Caco-2 (cell line): ENCODE results near the gene NEDD4L. TPM values are rescaled to one million over a fixed set of nuclear protein-coding genes. Genes with fewer than 3 reads are reported as not detected.

ENCODE experiments used
- BruUV-seq: library from RNA; stranded (reverse); fragments of 400-500 nt; replicated peaks from 2 replicates; lab custom pipeline; 2021; lab: Mats Ljungman, UMichigan
- CTCF ChIA-PET: fragments of 300-600 bp; sonication (Branson Sonifier 250); formaldehyde crosslinking; loops from one replicate; lab custom pipeline; 2022; ENCODE audit warnings: antibody characterized with exemption; lab: Charles Lee
- POLR2A ChIA-PET: fragments of 300-600 bp; sonication (Branson Sonifier 250); formaldehyde crosslinking; loops from one replicate; lab custom pipeline; 2022; ENCODE audit warnings: antibody characterized with exemption; lab: Charles Lee
- DNase-seq, 2 experiments: peaks; one replicate each; pipeline versions ENCODE4 v3.0.0 to v3.0.0-alpha.2; 2020 to 2022
- H3K27me3 ChIP-seq: replicated peaks from 2 replicates; pipeline ENCODE4 v1.6.0; 2011; ENCODE audit warnings: low read length; ENCODE audit not compliant: control insufficient read depth, insufficient read depth
- H3K36me3 ChIP-seq: 2 replicates; pipeline ENCODE4 v1.5.1; 2011; ENCODE audit warnings: low read length; ENCODE audit not compliant: control insufficient read depth, insufficient read depth
- H3K4me1 ChIP-seq: fragments of 250-450 bp; sonication (Bioruptor Pico); 2 replicates; pipeline ENCODE4 v1.5.1; 2020; ENCODE audit warnings: mild to moderate bottlenecking
- H3K4me3 ChIP-seq: 2 replicates; pipeline ENCODE4 v1.5.1; 2011; ENCODE audit warnings: low read depth, mild to moderate bottlenecking, control low read depth, low read length
- H3K9me3 ChIP-seq: fragments of 250-450 bp; sonication (Bioruptor Pico); 2 replicates; pipeline ENCODE4 v1.5.1; 2020; ENCODE audit warnings: mild to moderate bottlenecking, moderate library complexity
- H3K27ac Mint-ChIP-seq: one replicate; pipeline ENCODE4 v1.8.0; 2022; ENCODE audit warnings: mixed read lengths; ENCODE audit not compliant: unreplicated experiment
- H3K27me3 Mint-ChIP-seq: one replicate; pipeline ENCODE4 v1.8.0; 2022; ENCODE audit warnings: mixed read lengths; ENCODE audit not compliant: insufficient read depth, unreplicated experiment
- H3K36me3 Mint-ChIP-seq: one replicate; pipeline ENCODE4 v1.8.0; 2022; ENCODE audit warnings: mild to moderate bottlenecking, mixed read lengths; ENCODE audit not compliant: insufficient read depth, unreplicated experiment
- H3K4me1 Mint-ChIP-seq: one replicate; pipeline ENCODE4 v1.8.0; 2022; ENCODE audit warnings: low read depth, mixed read lengths; ENCODE audit not compliant: unreplicated experiment
- H3K4me3 Mint-ChIP-seq: one replicate; pipeline ENCODE4 v1.8.0; 2022; ENCODE audit warnings: mild to moderate bottlenecking, moderate library complexity, mixed read lengths; ENCODE audit not compliant: unreplicated experiment
- H3K9me3 Mint-ChIP-seq: one replicate; pipeline ENCODE4 v1.8.0; 2022; ENCODE audit warnings: mixed read lengths; ENCODE audit not compliant: unreplicated experiment
- intact Hi-C: fragments of 100-400 bp; cut with micrococcal nuclease; formaldehyde crosslinking; loops from one replicate; pipeline ENCODE4 v1.10.0; 2022; ENCODE audit not compliant: unreplicated experiment
- total RNA-seq: library from RNA; stranded (reverse); gene quantifications from 2 replicates; pipeline ENCODE4 v1.2.3, GENCODE V29; 2022
- TF ChIP-seq, protein P1 (sequence below), 2 experiments: fragments of 200-600 bp in 1 of 2; IDR thresholded peaks; 1 replicate in 1 of 2; 2 replicates in 1 of 2; pipeline versions ENCODE4 v1.5.1 to v1.8.0; 2011 to 2022; ENCODE audit warnings: antibody characterized with exemption in 1 of 2, control low read depth in 1 of 2, inconsistent platforms in 1 of 2, low read depth in 1 of 2, low read length in 1 of 2, mild to moderate bottlenecking in 1 of 2, moderate library complexity in 1 of 2; ENCODE audit not compliant: insufficient read depth in 1 of 2, severe bottlenecking in 1 of 2, unreplicated experiment in 1 of 2

NEDD4L gene
- total RNA-seq, 1 experiment from 2014 or later, result 85.4 TPM

DNA sequence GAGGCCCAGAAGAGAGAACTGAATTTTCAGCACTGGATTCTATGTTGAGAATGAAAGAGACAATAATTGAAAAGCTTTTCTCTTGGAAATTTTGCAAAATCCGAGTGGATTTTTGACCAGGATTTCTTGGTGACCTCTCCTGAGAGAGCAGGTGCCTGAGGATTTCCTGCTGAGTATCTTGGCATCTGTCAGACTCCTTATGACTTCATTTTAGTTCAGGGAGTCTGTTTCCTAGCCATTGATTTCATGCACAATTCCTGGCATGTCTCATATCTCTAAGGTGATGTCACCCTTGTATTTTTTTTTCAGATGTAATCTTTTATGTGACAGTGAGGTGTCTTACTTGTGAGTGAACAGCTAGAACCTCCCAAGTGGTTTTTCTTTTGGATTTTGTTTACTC is 195.9 kb downstream of the NEDD4L start:
- ChIA-PET CTCF (interaction anchor here (1.2 kb wide), 1 partner anchor 82 kb away, joined by 3 read pairs; no protein-coding TSS in a partner anchor), POLR2A (no interaction called here)
- Histone ChIP-seq H3K9me3 (no peaks in the 10 kb centered on the region), H3K36me3 (no peaks in the 10 kb centered on the region), H3K4me1 (peaks cover 17% of the 10 kb centered on the region; the same call in 1 of the 2 replicates), H3K4me3 (no peak overlapping the region), H3K27me3 (no peaks in the 10 kb centered on the region)
- no peak overlapping the region for H3K27ac Mint-ChIP-seq
- H3K4me3 Mint-ChIP-seq, result no peak overlapping the region
- H3K27me3 Mint-ChIP-seq, result no peaks in the 10 kb centered on the region
- peaks cover 4% of the 10 kb centered on the region for H3K4me1 Mint-ChIP-seq
- TF ChIP-seq, protein P1, sequence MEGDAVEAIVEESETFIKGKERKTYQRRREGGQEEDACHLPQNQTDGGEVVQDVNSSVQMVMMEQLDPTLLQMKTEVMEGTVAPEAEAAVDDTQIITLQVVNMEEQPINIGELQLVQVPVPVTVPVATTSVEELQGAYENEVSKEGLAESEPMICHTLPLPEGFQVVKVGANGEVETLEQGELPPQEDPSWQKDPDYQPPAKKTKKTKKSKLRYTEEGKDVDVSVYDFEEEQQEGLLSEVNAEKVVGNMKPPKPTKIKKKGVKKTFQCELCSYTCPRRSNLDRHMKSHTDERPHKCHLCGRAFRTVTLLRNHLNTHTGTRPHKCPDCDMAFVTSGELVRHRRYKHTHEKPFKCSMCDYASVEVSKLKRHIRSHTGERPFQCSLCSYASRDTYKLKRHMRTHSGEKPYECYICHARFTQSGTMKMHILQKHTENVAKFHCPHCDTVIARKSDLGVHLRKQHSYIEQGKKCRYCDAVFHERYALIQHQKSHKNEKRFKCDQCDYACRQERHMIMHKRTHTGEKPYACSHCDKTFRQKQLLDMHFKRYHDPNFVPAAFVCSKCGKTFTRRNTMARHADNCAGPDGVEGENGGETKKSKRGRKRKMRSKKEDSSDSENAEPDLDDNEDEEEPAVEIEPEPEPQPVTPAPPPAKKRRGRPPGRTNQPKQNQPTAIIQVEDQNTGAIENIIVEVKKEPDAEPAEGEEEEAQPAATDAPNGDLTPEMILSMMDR (IDR thresholded peaks at IDR 0.05; ENCODE audit: insufficient read depth in 1 of 2, low read depth in 1 of 2, low read length in 1 of 2, severe bottlenecking in 1 of 2, unreplicated experiment in 1 of 2), result no peak
- no peaks in the 10 kb centered on the region for H3K9me3 Mint-ChIP-seq
- no TSS peak for BruUV-seq
- intact Hi-C loops, result no loop called here
- no peak for DNase-seq
- H3K36me3 Mint-ChIP-seq, result peaks cover 7% of the 10 kb centered on the region

DNA sequence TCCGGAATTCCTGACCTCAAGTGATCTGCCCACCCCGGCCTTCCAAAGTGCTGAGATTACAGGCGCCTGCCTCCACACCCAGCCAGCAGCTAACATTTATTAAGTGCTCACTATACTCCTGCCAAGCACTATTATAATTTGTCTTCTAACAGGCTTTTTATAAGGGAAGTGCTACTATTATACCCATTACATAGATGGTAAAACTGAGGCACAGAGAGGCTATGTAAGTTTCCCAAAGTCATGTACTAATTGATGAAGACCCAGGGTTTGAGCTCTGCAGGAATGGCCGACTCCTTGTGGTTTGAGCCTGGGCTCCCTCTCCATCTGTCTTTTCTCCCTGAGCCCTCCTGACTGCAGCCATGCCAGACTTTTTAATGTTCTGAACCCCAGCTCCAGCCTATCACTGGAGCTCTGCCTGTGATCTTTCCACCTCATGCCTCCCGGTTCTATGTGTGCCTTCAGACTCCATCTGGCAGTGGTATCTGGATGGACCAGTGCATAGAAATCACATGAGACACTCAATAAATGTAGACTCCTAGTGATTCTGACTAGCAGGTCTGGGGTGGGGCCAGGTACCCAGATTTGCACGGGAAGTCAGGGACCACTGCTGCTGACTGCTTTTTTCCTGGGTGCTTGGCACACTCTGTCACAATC is 197.1 kb downstream of the NEDD4L start:
- intact Hi-C loops, result no loop called here
- Histone ChIP-seq H3K27me3 (no peaks in the 10 kb centered on the region), H3K4me1 (0 out of 2 replicates have a peak, but pooled peaks cover 10% of the 10 kb centered on the region), H3K36me3 (no peaks in the 10 kb centered on the region), H3K9me3 (no peaks in the 10 kb centered on the region), H3K4me3 (no peak overlapping the region)
- Mint-ChIP-seq H3K4me1 (no peaks in the 10 kb centered on the region), H3K36me3 (peaks cover 4% of the 10 kb centered on the region), H3K27me3 (no peaks in the 10 kb centered on the region), H3K4me3 (no peak overlapping the region), H3K9me3 (no peaks in the 10 kb centered on the region), H3K27ac (no peak overlapping the region)
- POLR2A ChIA-PET, result no interaction called here
- TF ChIP-seq, protein P1 (IDR thresholded peaks at IDR 0.05; ENCODE audit: insufficient read depth in 1 of 2, low read depth in 1 of 2, low read length in 1 of 2, severe bottlenecking in 1 of 2, unreplicated experiment in 1 of 2), result no peak
- CTCF ChIA-PET, result interaction anchor here (1.2 kb wide), 1 partner anchor 81 kb away, joined by 3 read pairs; no protein-coding TSS in a partner anchor
- no TSS peak for BruUV-seq
- no peak for DNase-seq

DNA sequence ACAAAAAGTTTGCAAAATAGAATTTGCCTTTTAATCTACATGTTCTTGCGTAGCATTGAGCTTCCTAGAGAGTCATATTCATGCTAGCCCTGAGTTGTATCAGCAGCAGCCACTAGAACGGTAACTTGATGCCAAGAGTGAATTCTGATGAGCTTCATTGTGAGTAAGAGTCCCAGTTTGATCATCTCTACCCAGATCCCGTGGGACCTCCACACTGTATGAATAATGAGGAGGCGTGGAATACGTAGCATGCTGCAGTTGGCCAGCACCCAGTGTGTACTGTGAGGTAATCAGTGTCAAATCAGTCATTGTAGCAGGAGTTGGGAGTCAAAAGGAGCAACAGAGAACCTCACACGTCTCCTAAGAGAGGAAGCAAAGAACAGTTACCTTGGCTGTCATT is 197.9 kb downstream of the NEDD4L start:
- intact Hi-C loops, result no loop called here
- no TSS peak for BruUV-seq

More for the DNA sequence above, 197.9 kb downstream of the NEDD4L start:
- H3K36me3 Mint-ChIP-seq, result peaks cover 4% of the 10 kb centered on the region
- H3K36me3 ChIP-seq, result no peaks in the 10 kb centered on the region
- 0 out of 2 replicates have a peak, but pooled peaks cover 10% of the 10 kb centered on the region for H3K4me1 ChIP-seq
- H3K27me3 Mint-ChIP-seq, result no peaks in the 10 kb centered on the region
- TF ChIP-seq, protein P1 (IDR thresholded peaks at IDR 0.05; ENCODE audit: insufficient read depth in 1 of 2, low read depth in 1 of 2, low read length in 1 of 2, severe bottlenecking in 1 of 2, unreplicated experiment in 1 of 2), result no peak
- H3K4me3 ChIP-seq, result no peak overlapping the region
- ChIA-PET CTCF (no interaction called here), POLR2A (no interaction called here)
- H3K9me3 ChIP-seq, result no peaks in the 10 kb centered on the region
- no peaks in the 10 kb centered on the region for H3K27me3 ChIP-seq
- H3K27ac Mint-ChIP-seq, result no peak overlapping the region
- no peaks in the 10 kb centered on the region for H3K4me1 Mint-ChIP-seq
- H3K4me3 Mint-ChIP-seq, result no peak overlapping the region
- DNase-seq, result no peak
- no peaks in the 10 kb centered on the region for H3K9me3 Mint-ChIP-seq
